Measurements from ENCODE around the gene ZFHX3. TPM values are rescaled to one million over a fixed set of nuclear protein-coding genes. Genes with fewer than 3 reads are reported as not detected.

ZFHX3 gene
- total and polyA plus RNA-seq, 2 donors (not counting 1 experiment from before 2014, with no cell fraction given) = 4.7 to 7.3 TPM

DNA sequence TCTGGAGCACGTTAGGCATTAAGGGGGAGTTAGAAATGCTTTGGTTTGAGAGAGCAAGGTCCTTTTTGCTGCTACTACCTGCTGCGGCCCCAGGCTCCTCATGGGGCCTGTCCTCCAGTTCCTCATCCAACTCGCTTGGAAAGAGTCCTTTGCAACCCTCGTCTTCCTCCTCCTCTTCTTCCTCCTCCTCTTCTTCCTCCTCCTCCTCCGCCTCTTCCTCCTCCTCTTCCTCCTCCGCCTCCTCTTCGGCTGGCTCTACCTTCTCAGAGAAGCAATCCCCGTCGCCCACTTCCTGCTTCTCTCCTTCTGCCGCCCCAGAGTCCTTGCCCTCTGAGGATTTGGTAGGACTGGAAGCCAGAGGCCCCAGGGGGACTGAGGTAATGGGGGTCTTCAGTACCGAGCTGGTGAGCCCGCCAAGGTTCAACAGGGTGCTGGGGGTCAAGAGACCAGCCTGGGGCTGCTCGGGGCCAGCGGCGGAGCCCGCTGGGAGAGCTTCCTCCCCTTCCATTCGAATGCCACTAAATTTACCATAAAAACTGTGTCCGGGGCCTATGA, 89.3 kb downstream of the ZFHX3 start:
- peaks cover 2% of the 10 kb centered on the region for H3K4me1 ChIP-seq (ENCODE audit: control insufficient read depth, extremely low read depth, insufficient read depth, low read length)
- H4K20me1 ChIP-seq (ENCODE audit: control insufficient read depth, extremely low read depth, insufficient read depth, low read length) = no peaks in the 10 kb centered on the region
- peaks cover 45% of the 10 kb centered on the region for H3K79me2 ChIP-seq (ENCODE audit: control insufficient read depth, insufficient read depth, low read length)

DNA sequence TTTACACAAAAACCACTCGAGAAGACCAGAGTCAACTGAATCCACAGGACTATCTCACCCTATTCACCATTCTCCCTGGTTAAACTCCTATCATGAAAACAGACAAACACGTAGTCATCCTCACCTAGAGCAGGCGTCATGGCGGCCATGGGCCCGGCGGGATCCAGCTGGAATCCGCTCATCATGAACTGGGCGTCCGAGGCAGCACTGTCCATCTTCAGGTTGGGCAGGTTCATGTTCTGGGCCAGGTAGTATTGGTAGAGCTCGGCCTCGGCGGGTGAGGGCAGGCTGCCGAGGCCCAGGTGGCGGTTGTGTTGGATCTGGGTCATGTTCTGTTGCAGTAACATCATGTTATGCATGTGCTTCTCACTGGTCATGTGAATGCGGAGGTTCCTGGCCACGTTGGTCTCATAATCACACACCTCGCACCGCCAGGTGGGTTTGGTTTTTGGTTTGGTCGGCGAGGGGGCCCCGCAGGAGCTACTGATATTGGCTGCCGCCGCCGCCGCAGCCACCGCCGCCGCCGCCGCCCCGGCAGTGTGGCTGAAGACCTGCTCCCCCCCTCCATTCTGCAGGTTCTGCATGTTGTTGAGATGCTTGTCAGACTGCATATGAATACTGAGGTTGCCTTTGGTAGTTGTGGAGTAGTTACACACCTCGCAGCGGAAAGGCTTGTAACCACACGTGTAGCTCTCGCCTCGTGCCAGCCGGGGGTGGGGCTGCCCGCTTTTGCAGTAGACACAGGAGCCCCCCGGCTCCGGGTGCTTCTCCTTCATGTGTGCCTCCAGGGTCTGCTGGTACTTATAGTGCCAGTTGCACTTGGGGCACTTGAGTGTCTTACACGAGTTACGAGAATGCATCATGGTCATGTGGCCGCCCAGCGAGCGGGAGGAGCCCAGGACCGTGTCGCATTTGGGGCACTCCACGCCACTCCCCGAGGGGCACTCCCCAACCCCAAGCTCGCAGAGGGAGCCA, 90.3 kb downstream of the ZFHX3 start:
- Histone ChIP-seq H3K9me3 (ENCODE audit: control insufficient read depth, insufficient read depth, low read depth, low read length) (no peaks in the 10 kb centered on the region), H3K9ac (ENCODE audit: insufficient read depth, low read length) (no peak overlapping the region), H3K4me2 (ENCODE audit: extremely low read depth, insufficient read depth, low read length) (no peak overlapping the region), H3K79me2 (ENCODE audit: control insufficient read depth, insufficient read depth, low read length) (peaks cover 39% of the 10 kb centered on the region), H3K27me3 (ENCODE audit: control insufficient read depth, insufficient read depth, low read length) (no peaks in the 10 kb centered on the region), H4K20me1 (ENCODE audit: control insufficient read depth, extremely low read depth, insufficient read depth, low read length) (no peaks in the 10 kb centered on the region), H3K4me3 (replicated peaks in 1 of 4; ENCODE audit: control extremely low read depth in 1 of 4, insufficient read depth in 1 of 4, low read depth in 3 of 4, low read length in 4 of 4) (no peak overlapping the region), H3K27ac (ENCODE audit: insufficient read depth, low read length) (no peak overlapping the region), H3K36me3 (ENCODE audit: control insufficient read depth, insufficient read depth, low read length) (peaks cover 24% of the 10 kb centered on the region), H3K4me1 (ENCODE audit: control insufficient read depth, extremely low read depth, insufficient read depth, low read length) (peaks cover 6% of the 10 kb centered on the region), H2AFZ (ENCODE audit: low read length) (no peak overlapping the region)
- TF ChIP-seq EZH2 (IDR thresholded peaks at IDR 0.05; ENCODE audit: low read length, missing control alignments) = no peak
- TF ChIP-seq, protein P1, sequence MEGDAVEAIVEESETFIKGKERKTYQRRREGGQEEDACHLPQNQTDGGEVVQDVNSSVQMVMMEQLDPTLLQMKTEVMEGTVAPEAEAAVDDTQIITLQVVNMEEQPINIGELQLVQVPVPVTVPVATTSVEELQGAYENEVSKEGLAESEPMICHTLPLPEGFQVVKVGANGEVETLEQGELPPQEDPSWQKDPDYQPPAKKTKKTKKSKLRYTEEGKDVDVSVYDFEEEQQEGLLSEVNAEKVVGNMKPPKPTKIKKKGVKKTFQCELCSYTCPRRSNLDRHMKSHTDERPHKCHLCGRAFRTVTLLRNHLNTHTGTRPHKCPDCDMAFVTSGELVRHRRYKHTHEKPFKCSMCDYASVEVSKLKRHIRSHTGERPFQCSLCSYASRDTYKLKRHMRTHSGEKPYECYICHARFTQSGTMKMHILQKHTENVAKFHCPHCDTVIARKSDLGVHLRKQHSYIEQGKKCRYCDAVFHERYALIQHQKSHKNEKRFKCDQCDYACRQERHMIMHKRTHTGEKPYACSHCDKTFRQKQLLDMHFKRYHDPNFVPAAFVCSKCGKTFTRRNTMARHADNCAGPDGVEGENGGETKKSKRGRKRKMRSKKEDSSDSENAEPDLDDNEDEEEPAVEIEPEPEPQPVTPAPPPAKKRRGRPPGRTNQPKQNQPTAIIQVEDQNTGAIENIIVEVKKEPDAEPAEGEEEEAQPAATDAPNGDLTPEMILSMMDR (conservative IDR thresholded peaks at IDR 0.05 in 1 of 2, IDR thresholded peaks at IDR 0.05 in 1 of 2; ENCODE audit: low read depth in 1 of 2, low read length in 2 of 2) = no peak
- no peak for DNase-seq (ENCODE audit: low read depth in 2 of 2)

More for the DNA sequence above, 89.3 kb downstream of the ZFHX3 start:
- H3K9me3 ChIP-seq (ENCODE audit: control insufficient read depth, insufficient read depth, low read depth, low read length) = no peaks in the 10 kb centered on the region
- no peaks in the 10 kb centered on the region for H3K27me3 ChIP-seq (ENCODE audit: control insufficient read depth, insufficient read depth, low read length)
- no peak overlapping the region for H3K27ac ChIP-seq (ENCODE audit: insufficient read depth, low read length)
- no peak for TF ChIP-seq EZH2 (IDR thresholded peaks at IDR 0.05; ENCODE audit: low read length, missing control alignments)
- TF ChIP-seq, protein P1 (conservative IDR thresholded peaks at IDR 0.05 in 1 of 2, IDR thresholded peaks at IDR 0.05 in 1 of 2; ENCODE audit: low read depth in 1 of 2, low read length in 2 of 2) = no peak
- no peak overlapping the region for H3K9ac ChIP-seq (ENCODE audit: insufficient read depth, low read length)
- no peak overlapping the region for H3K4me2 ChIP-seq (ENCODE audit: extremely low read depth, insufficient read depth, low read length)
- H2AFZ ChIP-seq (ENCODE audit: low read length) = no peak overlapping the region
- H3K4me3 ChIP-seq (replicated peaks in 1 of 4; ENCODE audit: control extremely low read depth in 1 of 4, insufficient read depth in 1 of 4, low read depth in 3 of 4, low read length in 4 of 4) = no peak overlapping the region
- H3K36me3 ChIP-seq (ENCODE audit: control insufficient read depth, insufficient read depth, low read length) = peaks cover 24% of the 10 kb centered on the region
- no peak for DNase-seq (ENCODE audit: low read depth in 2 of 2)

Data from fibroblast of lung (primary cell).